NCI-H1105 treated with DMSO at 0.1 percent for 48 hours (cell line): ENCODE results near the gene IZUMO2.

Experiments
- DNase-seq: peaks from one replicate; lab custom pipeline; 2025; lab: John Stamatoyannopoulos, UW

IZUMO2 gene

GRCh38 chr19:50162988-50163387 is at the start of gene IZUMO2:
TSS of gene IZUMO2 (minus strand) at chr19:50163281. CDS start at chr19:50163194, 87 bp downstream.
- DNase-seq, result no peak

- no peak for DNase-seq
These were observed 47.3 kb upstream of the IZUMO2 start for GRCh38 chr19:50210425-50210824.

- no peak for DNase-seq
These were observed 46.0 kb upstream of the IZUMO2 start for GRCh38 chr19:50209131-50209530.

- no peak for DNase-seq
These were observed 44.6 kb upstream of the IZUMO2 start for GRCh38 chr19:50207730-50208129.

- no peak for DNase-seq
These were observed 43.1 kb upstream of the IZUMO2 start for GRCh38 chr19:50206191-50206590.

- peak; percentile 87 for DNase-seq
These were observed 42.6 kb upstream of the IZUMO2 start for GRCh38 chr19:50205681-50206138.

- DNase-seq, result peak; percentile 88
These were observed 42.0 kb upstream of the IZUMO2 start for GRCh38 chr19:50204811-50205675.

- DNase-seq, result no peak
These were observed 41.0 kb upstream of the IZUMO2 start for GRCh38 chr19:50204081-50204428.

GRCh38 chr19:50203281-50204080 is 40.4 kb upstream of the IZUMO2 start, which contains the start of gene MYH14:
TSS of gene MYH14 (plus strand) at chr19:50203622. CDS start at chr19:50210366, 6,744 bp downstream.
- peak; percentile 88 for DNase-seq

GRCh38 chr19:50202962-50203280 is 39.8 kb upstream of the IZUMO2 start:
- no peak for DNase-seq

- no peak for DNase-seq
These were observed 39.3 kb upstream of the IZUMO2 start for GRCh38 chr19:50202386-50202785.

- peak; percentile 24 for DNase-seq
These were observed 36.1 kb upstream of the IZUMO2 start for GRCh38 chr19:50199259-50199555.

GRCh38 chr19:50198431-50199258 is 35.6 kb upstream of the IZUMO2 start:
- peak; percentile 18 for DNase-seq

GRCh38 chr19:50197348-50197747 is 34.3 kb upstream of the IZUMO2 start:
- no peak for DNase-seq

GRCh38 chr19:50196322-50196932 is 33.3 kb upstream of the IZUMO2 start:
- no peak for DNase-seq

GRCh38 chr19:50195224-50195623 is 32.1 kb upstream of the IZUMO2 start:
- DNase-seq, result no peak

GRCh38 chr19:50192463-50193211 is 29.6 kb upstream of the IZUMO2 start:
- DNase-seq, result no peak

- peak; percentile 11 for DNase-seq
These were observed 28.1 kb upstream of the IZUMO2 start for GRCh38 chr19:50191216-50191615.

- DNase-seq, result no peak
These were observed 27.4 kb upstream of the IZUMO2 start for GRCh38 chr19:50190439-50190891.

- no peak for DNase-seq
These were observed 26.2 kb upstream of the IZUMO2 start for GRCh38 chr19:50189331-50189730.

GRCh38 chr19:50187937-50188336 is 24.9 kb upstream of the IZUMO2 start:
- DNase-seq, result no peak
